ENCODE data around the gene PPARD. TPM values are rescaled to one million over a fixed set of nuclear protein-coding genes. Genes with fewer than 3 reads are reported as not detected.

The PPARD gene
- total RNA-seq, 4 donors from 2014 or later: 10.0 to 15.3 (median 13.0) TPM

DNA sequence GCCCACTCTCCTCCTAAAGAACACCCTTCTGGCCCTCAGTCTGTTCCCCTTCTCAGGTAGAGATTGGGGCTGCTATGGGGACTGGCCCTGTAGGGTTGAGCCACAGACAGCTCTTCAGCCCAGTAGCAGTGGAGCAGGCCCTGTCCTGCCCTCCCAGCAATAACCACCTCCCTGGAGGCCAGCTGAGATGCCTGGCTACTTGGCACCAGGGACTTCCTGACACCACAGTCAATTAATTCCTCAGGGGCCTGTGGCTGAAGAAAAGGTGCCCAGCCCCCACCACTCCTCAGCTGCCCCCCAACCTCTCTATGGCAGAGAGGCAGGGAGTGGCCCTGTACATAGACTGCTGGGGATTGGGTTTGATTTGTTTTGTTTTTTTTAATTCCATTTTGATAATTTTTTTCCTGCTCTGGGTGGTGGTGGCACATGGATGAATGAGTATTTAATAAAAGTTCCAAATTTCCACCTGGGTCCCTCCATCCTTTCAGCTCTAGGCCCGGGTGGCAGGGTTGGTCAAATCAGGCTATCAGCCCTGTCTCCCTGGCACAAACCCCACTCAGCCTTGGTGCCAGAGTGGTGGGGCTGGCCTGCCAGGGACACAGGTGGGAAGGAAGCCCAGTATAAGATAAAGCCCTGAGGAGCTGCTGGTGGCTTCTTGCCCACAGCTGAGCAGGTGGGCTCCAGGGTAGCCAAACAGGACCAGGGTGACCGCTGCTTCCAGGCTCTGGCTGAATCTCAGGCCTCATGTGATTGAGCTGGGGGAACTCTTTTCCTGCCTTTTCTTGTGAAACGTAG, 46.6 kb upstream of the PPARD start:
- peaks cover 0 to 21% (median 10%) of the 10 kb centered on the region in 4 donors for H3K4me1 ChIP-seq
- H3K27me3 ChIP-seq: no peaks in the 10 kb centered on the region
- no peak overlapping the region for H3K27ac ChIP-seq
- H3K9me3 ChIP-seq: no peaks in the 10 kb centered on the region
- peaks cover 0 to 66% (median 5%) of the 10 kb centered on the region in 3 donors for H3K36me3 ChIP-seq
- DNase-seq (ENCODE audit: low spot score in 2 of 2): no peak
- WGBS, 2 donors: 61 to 64% methylated on average over 3 of the region's 3 CpGs
- TF ChIP-seq POLR2A (IDR thresholded peaks at IDR 0.05): no peak
- TF ChIP-seq, protein P1, sequence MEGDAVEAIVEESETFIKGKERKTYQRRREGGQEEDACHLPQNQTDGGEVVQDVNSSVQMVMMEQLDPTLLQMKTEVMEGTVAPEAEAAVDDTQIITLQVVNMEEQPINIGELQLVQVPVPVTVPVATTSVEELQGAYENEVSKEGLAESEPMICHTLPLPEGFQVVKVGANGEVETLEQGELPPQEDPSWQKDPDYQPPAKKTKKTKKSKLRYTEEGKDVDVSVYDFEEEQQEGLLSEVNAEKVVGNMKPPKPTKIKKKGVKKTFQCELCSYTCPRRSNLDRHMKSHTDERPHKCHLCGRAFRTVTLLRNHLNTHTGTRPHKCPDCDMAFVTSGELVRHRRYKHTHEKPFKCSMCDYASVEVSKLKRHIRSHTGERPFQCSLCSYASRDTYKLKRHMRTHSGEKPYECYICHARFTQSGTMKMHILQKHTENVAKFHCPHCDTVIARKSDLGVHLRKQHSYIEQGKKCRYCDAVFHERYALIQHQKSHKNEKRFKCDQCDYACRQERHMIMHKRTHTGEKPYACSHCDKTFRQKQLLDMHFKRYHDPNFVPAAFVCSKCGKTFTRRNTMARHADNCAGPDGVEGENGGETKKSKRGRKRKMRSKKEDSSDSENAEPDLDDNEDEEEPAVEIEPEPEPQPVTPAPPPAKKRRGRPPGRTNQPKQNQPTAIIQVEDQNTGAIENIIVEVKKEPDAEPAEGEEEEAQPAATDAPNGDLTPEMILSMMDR (IDR thresholded peaks at IDR 0.05): no peak
- TF ChIP-seq EP300 (IDR thresholded peaks at IDR 0.05): no peak
- no peak overlapping the region for H3K4me3 ChIP-seq

DNA sequence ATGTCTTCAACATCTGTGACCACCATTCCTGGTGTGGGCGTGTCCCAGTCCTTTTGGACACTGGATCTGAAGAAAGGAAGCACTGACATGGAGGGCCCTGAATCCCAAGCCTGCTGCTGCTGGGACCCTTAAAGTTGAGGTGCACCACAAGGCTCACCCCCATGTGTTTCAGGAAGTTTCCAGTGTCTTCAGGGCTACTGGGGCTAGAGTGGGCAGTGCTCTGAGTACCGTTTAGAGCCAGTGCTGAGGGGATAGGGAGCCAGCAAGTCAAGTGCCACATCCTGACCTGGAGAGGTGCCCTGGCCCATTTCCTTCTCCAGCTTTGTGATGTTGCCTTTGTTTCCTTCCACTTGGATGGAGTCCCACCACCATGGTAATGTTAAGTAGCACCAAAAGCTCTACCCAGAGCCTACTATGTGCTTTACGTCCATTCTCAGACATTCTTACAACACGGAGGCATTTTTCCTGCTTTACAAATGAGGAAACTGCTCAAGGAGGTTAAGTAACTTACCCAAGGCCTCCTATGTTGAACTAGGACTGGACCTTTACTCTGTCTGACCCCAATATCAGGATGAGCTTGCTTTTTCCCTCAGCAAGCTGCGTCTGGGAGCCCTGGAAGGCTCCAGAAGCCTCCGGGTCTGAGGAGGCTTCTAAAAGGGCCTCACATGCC, 45.3 kb upstream of the PPARD start:
- 47 to 48% methylated on average over 6 of the region's 6 CpGs for WGBS, 2 donors

GRCh38 chr6:35297601-35298481, 44.5 kb upstream of the PPARD start, which contains the start of gene DEF6:
DEF6 (plus strand) TSS chr6:35297818; CDS start chr6:35297857, 39 bp downstream.
- Histone ChIP-seq H3K4me3 (peak within 1 kb of the TSS in 3 of 4 donors; percentile 19 to 53 (median 48)), H3K27ac (peak within 1 kb of the TSS in 3 of 4 donors; percentile 48 to 85 (median 67)), H3K36me3 (peaks cover 0 to 44% (median 0%) of the 10 kb centered on the region in 3 donors), H3K9me3 (no peaks in the 10 kb centered on the region), H3K27me3 (no peaks in the 10 kb centered on the region), H3K4me1 (peaks cover 0 to 28% (median 14%) of the 10 kb centered on the region in 4 donors)
- WGBS, 2 donors: 28 to 41% methylated on average over 27 to 30 of the region's 35 CpGs
- TF ChIP-seq POLR2A (IDR thresholded peaks at IDR 0.05) (no peak), EP300 (IDR thresholded peaks at IDR 0.05) (peak in 1 of 2 donors; percentile 27)
- TF ChIP-seq, protein P1 (IDR thresholded peaks at IDR 0.05): peak; percentile 41 to 79 (median 65)
- DNase-seq (ENCODE audit: low spot score in 2 of 2): peak; percentile 28 to 64

More for the DNA sequence above, 45.3 kb upstream of the PPARD start:
- Histone ChIP-seq H3K4me3 (peak overlapping the region in 1 of 4 donors; percentile 48), H3K27me3 (no peaks in the 10 kb centered on the region), H3K9me3 (no peaks in the 10 kb centered on the region), H3K36me3 (peaks cover 0 to 52% (median 0%) of the 10 kb centered on the region in 3 donors), H3K4me1 (peaks cover 0 to 23% (median 11%) of the 10 kb centered on the region in 4 donors), H3K27ac (peak overlapping the region in 3 of 4 donors; percentile 48 to 85 (median 67))
- DNase-seq (ENCODE audit: low spot score in 2 of 2): no peak
- TF ChIP-seq, protein P1 (IDR thresholded peaks at IDR 0.05): no peak
- no peak for TF ChIP-seq POLR2A (IDR thresholded peaks at IDR 0.05)

GRCh38 chr6:35298625-35299140, 43.7 kb upstream of the PPARD start:
- WGBS, 2 donors: 72 to 92% methylated on average over 6 of the region's 6 CpGs
- no peak for DNase-seq (ENCODE audit: low spot score in 2 of 2)
- TF ChIP-seq EP300 (IDR thresholded peaks at IDR 0.05) (no peak), POLR2A (IDR thresholded peaks at IDR 0.05) (no peak)
- TF ChIP-seq, protein P1 (IDR thresholded peaks at IDR 0.05): no peak
- H3K36me3 ChIP-seq: peaks cover 0 to 36% (median 0%) of the 10 kb centered on the region in 3 donors
- H3K4me3 ChIP-seq: peak overlapping the region in 2 of 4 donors; percentile 48 to 53
- H3K4me1 ChIP-seq: peaks cover 0 to 31% (median 15%) of the 10 kb centered on the region in 4 donors
- no peaks in the 10 kb centered on the region for H3K9me3 ChIP-seq
- peak overlapping the region in 2 of 4 donors; percentile 67 to 85 for H3K27ac ChIP-seq
- no peaks in the 10 kb centered on the region for H3K27me3 ChIP-seq
